HepG2 (cell line): Measurements from ENCODE around the gene ZNF451. TPM values are rescaled to one million over a fixed set of nuclear protein-coding genes. Genes with fewer than 3 reads are reported as not detected.

ENCODE experiments used
- ATAC-seq: fragments of 200-7000 bp; cut with Tn5 transposase; 3 replicates; pipeline ENCODE4 v1.9.1; 2020; ENCODE audit warnings: mild to moderate bottlenecking, moderate library complexity
- BruUV-seq: library from RNA; stranded (reverse); fragments of 400-500 nt; replicated peaks from 2 replicates; lab custom pipeline; 2021; lab: Mats Ljungman, UMichigan
- CTCF ChIA-PET: fragments of 300-600 bp; formaldehyde crosslinking; extraction: SDS; loops from one replicate; lab custom pipeline; 2021; ENCODE audit warnings: low total read pairs, inconsistent platforms, low intra/inter-chr PET ratio; lab: Yijun Ruan, JAX
- POLR2A ChIA-PET: fragments of 350-600 bp; sonication (Branson Sonifier 250); formaldehyde crosslinking; loops from one replicate; lab custom pipeline; 2020; ENCODE audit warnings: antibody characterized with exemption, inconsistent platforms; lab: Yijun Ruan, JAX
- DNase-seq: peaks from one replicate; pipeline ENCODE4 v3.0.0-alpha.2; 2015; ENCODE audit warnings: low spot score
- FAIRE-seq: peaks from 3 replicates; lab custom pipeline; 2011; peaks lifted over from hg19 to GRCh38; lab: Jason Lieb, UNC
- H2AFZ ChIP-seq: one replicate; pipeline ENCODE4 v1.6.1; 2011; ENCODE audit warnings: low read length, inconsistent platforms
- H3K27ac ChIP-seq: fragments of 300-600 bp; 3 replicates; pipeline ENCODE4 v1.8.0; 2011; ENCODE audit warnings: mixed run types, mild to moderate bottlenecking, mixed read lengths, low read length, inconsistent platforms; ENCODE audit not compliant: insufficient read depth; ENCODE audit errors: extremely low read length
- H3K27me3 ChIP-seq, 2 experiments: fragments of 200-600 bp in 1 of 2; 2 replicates in 1 of 2; 3 replicates in 1 of 2; pipeline versions ENCODE4 v1.6.0 to v1.8.0; 2011; ENCODE audit warnings: low read length in 2 of 2, mild to moderate bottlenecking in 2 of 2, moderate library complexity in 2 of 2, inconsistent platforms in 1 of 2; ENCODE audit not compliant: insufficient read depth in 2 of 2, control insufficient read depth in 1 of 2
- H3K36me3 ChIP-seq, 2 experiments: fragments of 200-600 bp in 1 of 2; replicated peaks in 1 of 2; 2 replicates in 1 of 2; 3 replicates in 1 of 2; pipeline versions ENCODE4 v1.5.1 to v1.8.0; 2011; ENCODE audit warnings: low read length in 2 of 2, inconsistent platforms in 1 of 2; ENCODE audit not compliant: insufficient read depth in 2 of 2, control insufficient read depth in 1 of 2
- H3K4me1 ChIP-seq: 2 replicates; pipeline ENCODE4 v1.5.1; 2012; ENCODE audit warnings: low read length, inconsistent platforms; ENCODE audit not compliant: insufficient read depth
- H3K4me2 ChIP-seq: 2 replicates; pipeline ENCODE4 v1.6.0; 2011; ENCODE audit warnings: low read depth, low read length, inconsistent platforms
- H3K4me3 ChIP-seq, 3 experiments: fragments of 200-600 bp in 1 of 3; sonication (generic), shearing (Covaris generic) in 1 of 3; replicated peaks in 1 of 3; 2 replicates each; pipeline ENCODE4 v1.5.1; 2011 to 2016; ENCODE audit warnings: low read length in 3 of 3, inconsistent platforms in 2 of 3, low read depth in 2 of 3, mild to moderate bottlenecking in 2 of 3, control low read depth in 1 of 3, mixed read lengths in 1 of 3; ENCODE audit not compliant: insufficient read depth in 1 of 3
- H3K79me2 ChIP-seq: one replicate; pipeline ENCODE4 v1.6.1; 2011; ENCODE audit warnings: low read length, inconsistent platforms; ENCODE audit not compliant: insufficient read depth
- H3K9ac ChIP-seq: 2 replicates; pipeline ENCODE4 v1.6.0; 2011; ENCODE audit warnings: mild to moderate bottlenecking, low read depth, low read length, inconsistent platforms; ENCODE audit not compliant: insufficient read depth
- H3K9me3 ChIP-seq: 2 replicates; pipeline ENCODE4 v1.5.1; 2012; ENCODE audit warnings: mild to moderate bottlenecking, low read length
- H4K20me1 ChIP-seq: 2 replicates; pipeline ENCODE4 v1.6.0; 2011; ENCODE audit warnings: inconsistent platforms, mild to moderate bottlenecking, low read length, moderate library complexity; ENCODE audit not compliant: insufficient read depth
- CAMTA2 ChIP-seq: sonication (generic); formaldehyde crosslinking; IDR thresholded peaks from 2 replicates; pipeline ENCODE4 v1.4.0; 2020; ENCODE audit warnings: mild to moderate bottlenecking, missing genetic modification reagents, borderline replicate concordance
- EHMT2 ChIP-seq: fragments of 200-600 bp; sonication (generic); IDR thresholded peaks from 2 replicates; pipeline ENCODE4 v1.7.0; 2017; ENCODE audit warnings: antibody characterized with exemption, low read depth, low read length, borderline replicate concordance
- EP300 ChIP-seq, 3 experiments: sonication (generic) in 1 of 3; formaldehyde crosslinking in 1 of 3; IDR thresholded peaks; 2 replicates each; pipeline versions ENCODE4 v1.5.1 to v1.6.1; 2011 to 2020; ENCODE audit warnings: low read depth in 2 of 3, low read length in 2 of 3, borderline replicate concordance in 1 of 3, improper control_type of control experiment in 1 of 3, mild to moderate bottlenecking in 1 of 3, missing genetic modification reagents in 1 of 3, moderate library complexity in 1 of 3
- FOXO4 ChIP-seq: sonication (generic); formaldehyde crosslinking; conservative IDR thresholded peaks from 2 replicates; pipeline ENCODE4 v1.8.1; 2023; ENCODE audit warnings: missing genetic modification reagents
- GATAD2A ChIP-seq: IDR thresholded peaks from 2 replicates; pipeline ENCODE4 v1.6.1; 2016
- MED1 ChIP-seq: sonication (generic); formaldehyde crosslinking; IDR thresholded peaks from 2 replicates; pipeline ENCODE4 v1.4.0; 2020; ENCODE audit warnings: missing genetic modification reagents
- PAXIP1 ChIP-seq: sonication (generic); formaldehyde crosslinking; conservative IDR thresholded peaks from 2 replicates; pipeline ENCODE4 v1.4.0; 2020; ENCODE audit warnings: mild to moderate bottlenecking, missing genetic modification reagents, moderate library complexity
- SETDB1 ChIP-seq: sonication (generic); formaldehyde crosslinking; IDR thresholded peaks from 2 replicates; pipeline ENCODE4 v1.5.1; 2020; ENCODE audit warnings: missing genetic modification reagents, mild to moderate bottlenecking, borderline replicate concordance
- SP5 ChIP-seq: IDR thresholded peaks from 2 replicates; pipeline ENCODE4 v1.6.1; 2016; ENCODE audit warnings: low read depth, borderline replicate concordance
- STAT5B ChIP-seq: sonication (generic); formaldehyde crosslinking; IDR thresholded peaks from 2 replicates; pipeline ENCODE4 v1.4.0; 2020; ENCODE audit warnings: missing genetic modification reagents
- TEAD3 ChIP-seq: optimal IDR thresholded peaks from 2 replicates; pipeline ENCODE3; 2016; ENCODE audit warnings: borderline replicate concordance
- YY1 ChIP-seq: IDR thresholded peaks from 2 replicates; pipeline ENCODE4 v1.6.1; 2011; ENCODE audit warnings: low read length, low read depth, moderate library complexity, mild to moderate bottlenecking; ENCODE audit not compliant: insufficient read depth, insufficient replicate concordance
- ZNF256 ChIP-seq: sonication (generic); formaldehyde crosslinking; conservative IDR thresholded peaks from 2 replicates; pipeline ENCODE4 v1.4.0; 2020; ENCODE audit warnings: missing genetic modification reagents
- ZXDC ChIP-seq: sonication (generic); formaldehyde crosslinking; IDR thresholded peaks from 2 replicates; pipeline ENCODE4 v1.5.0; 2020; ENCODE audit warnings: mild to moderate bottlenecking, missing genetic modification reagents
- WGBS: methylation state at CpG from one replicate; pipeline ENCODE4 v1.1.6; 2017; ENCODE audit warnings: low lambda C conversion rate; 5-methylcytosine and 5-hydroxymethylcytosine counted together
- in situ Hi-C: cut with HindIII; loops from 2 replicates; pipeline ENCODE4 v1.10.0; 2017; ENCODE audit warnings: low pct_unique_long_range_greater_than_20kb; ENCODE audit not compliant: extremely low pct_ligation_motif_present
- intact Hi-C: fragments of 100-400 bp; cut with micrococcal nuclease; formaldehyde crosslinking; loops from one replicate; pipeline ENCODE4 v1.10.0; 2022; ENCODE audit not compliant: unreplicated experiment
- polyA plus RNA-seq, 8 experiments: library from polyadenylated mRNA; depleted of rRNA in 3 of 8; stranded (reverse) in 7 of 8; unstranded in 1 of 8; fragments of >200 nt; fragmentation: Illumina TruSeq in 4 of 8; extraction: Trizol in 4 of 8; gene quantifications; 2 replicates each; pipeline versions ENCODE4 v1.2.1 to v1.2.3, GENCODE V29; 2011 to 2016; ENCODE audit warnings: low read depth in 4 of 8, missing spikeins in 1 of 8, mixed read lengths in 1 of 8; ENCODE audit not compliant: insufficient read depth in 1 of 8
- total RNA-seq, 5 experiments: library from RNA; depleted of rRNA; stranded (reverse); fragments of >200 nt; fragmentation: Illumina TruSeq; extraction: Trizol; gene quantifications; 2 replicates each; pipeline ENCODE4 v1.2.3, GENCODE V29; 2016; ENCODE audit warnings: low read depth in 1 of 5

Gene ZNF451
- total and polyA plus RNA-seq, 2 of the 13 experiments (the other 11 are each of a cell fraction or from before 2014, with no cell fraction given), result 32.1 to 65.7 TPM

GRCh38 chr6:57085471-57085870, 4.5 kb upstream of the ZNF451 start (continued):
- no peak for TF ChIP-seq FOXO4
- TF ChIP-seq ZXDC (CRISPR knock-in tag), result no peak
- no peak for TF ChIP-seq SP5 (CRISPR knock-in tag)
- TF ChIP-seq SETDB1 (CRISPR knock-in tag), result no peak
- TF ChIP-seq, all 625 proteins: peak for 0

GRCh38 chr6:57086843-57087242, 3.1 kb upstream of the ZNF451 start:
- H3K4me2 ChIP-seq, result peak overlapping the region; percentile 36
- DNase-seq (peak; percentile 62), ATAC-seq (no peak), FAIRE-seq (peak; percentile 64)
- no peak overlapping the region for H3K4me3 ChIP-seq
- in situ Hi-C loops, result no loop called here
- CTCF ChIA-PET, result no interaction called here
- intact Hi-C loops, result no loop called here
- H2AFZ ChIP-seq, result no peak overlapping the region
- no peaks in the 10 kb centered on the region for H3K27me3 ChIP-seq
- WGBS, result 87% methylated on average over 1 of the region's 1 CpG
- H4K20me1 ChIP-seq, result peaks cover 4% of the 10 kb centered on the region; the same call in 1 of the 2 replicates
- H3K9me3 ChIP-seq, result no peaks in the 10 kb centered on the region
- H3K9ac ChIP-seq, result no peak overlapping the region
- peaks cover 5% of the 10 kb centered on the region for H3K79me2 ChIP-seq
- no TSS peak for BruUV-seq
- POLR2A ChIA-PET, result no interaction called here
- peaks cover 38% of the 10 kb centered on the region for H3K4me1 ChIP-seq
- peak overlapping the region; percentile 14 for H3K27ac ChIP-seq
- no peaks in the 10 kb centered on the region; a peak in 1 of 5 replicates for H3K36me3 ChIP-seq
- no peak for TF ChIP-seq ZNF256 (CRISPR knock-in tag)
- TF ChIP-seq YY1, result no peak
- TF ChIP-seq TEAD3 (CRISPR knock-in tag), result peak; percentile 76
- peak; percentile 51; the same call in 1 of the 2 replicates for TF ChIP-seq EHMT2
- peak; percentile 31; the same call in 1 of the 2 replicates for TF ChIP-seq MED1
- TF ChIP-seq GATAD2A (CRISPR knock-in tag), result peak; percentile 46
- TF ChIP-seq EP300 (IDR thresholded peaks at IDR 0.05; ENCODE audit: low read depth in 2 of 2, low read length in 2 of 2), result peak in 1 of 2 experiments; percentile 46; a peak in 1 of 4 replicates
- no peak for TF ChIP-seq EP300 (CRISPR knock-in tag; IDR thresholded peaks at IDR 0.05; ENCODE audit: borderline replicate concordance)
- TF ChIP-seq STAT5B (CRISPR knock-in tag), result no peak
- TF ChIP-seq CAMTA2, result no peak
- TF ChIP-seq PAXIP1 (CRISPR knock-in tag), result peak; percentile 70
